ENCODE results near the gene LPCAT2.

LPCAT2 gene

GRCh38 chr16:55480228-55480655, 28.6 kb upstream of the LPCAT2 start:
- DNase-seq, result no peak

- DNase-seq, result no peak
Measured at GRCh38 chr16:55481023-55481422, 27.8 kb upstream of the LPCAT2 start.

- DNase-seq, result no peak
Measured at GRCh38 chr16:55482056-55482455, 26.8 kb upstream of the LPCAT2 start.

- no peak for DNase-seq
Measured at GRCh38 chr16:55487048-55487803, 21.6 kb upstream of the LPCAT2 start.

GRCh38 chr16:55488306-55488705, 20.6 kb upstream of the LPCAT2 start:
- no peak for DNase-seq

GRCh38 chr16:55489119-55489955, 19.5 kb upstream of the LPCAT2 start:
- DNase-seq, result no peak

GRCh38 chr16:55489956-55490265, 19.0 kb upstream of the LPCAT2 start:
- DNase-seq, result no peak

- no peak for DNase-seq
Measured at GRCh38 chr16:55490301-55490700, 18.6 kb upstream of the LPCAT2 start.

GRCh38 chr16:55491691-55492090, 17.2 kb upstream of the LPCAT2 start:
- DNase-seq, result no peak

GRCh38 chr16:55492756-55493380, 16.0 kb upstream of the LPCAT2 start:
- no peak for DNase-seq

- no peak for DNase-seq
Measured at GRCh38 chr16:55494994-55495421, 13.9 kb upstream of the LPCAT2 start.

- no peak for DNase-seq
Measured at GRCh38 chr16:55495616-55496289, 13.1 kb upstream of the LPCAT2 start.

- no peak for DNase-seq
Measured at GRCh38 chr16:55496509-55497145, 12.2 kb upstream of the LPCAT2 start.

- no peak for DNase-seq
Measured at GRCh38 chr16:55497558-55497957, 11.3 kb upstream of the LPCAT2 start.

GRCh38 chr16:55498101-55498500, 10.8 kb upstream of the LPCAT2 start:
- DNase-seq, result no peak

GRCh38 chr16:55499281-55499680, 9.6 kb upstream of the LPCAT2 start:
- DNase-seq, result no peak

- no peak for DNase-seq
Measured at GRCh38 chr16:55499951-55500529, 8.8 kb upstream of the LPCAT2 start.

GRCh38 chr16:55500530-55501011, 8.3 kb upstream of the LPCAT2 start:
- DNase-seq, result no peak

GRCh38 chr16:55501549-55502322, 7.1 kb upstream of the LPCAT2 start:
- DNase-seq, result no peak

- peak; percentile 58 for DNase-seq
Measured at GRCh38 chr16:55502801-55503366, 6.0 kb upstream of the LPCAT2 start.
